OCI-LY1 (cell line): ENCODE results near the gene PDE11A.

Experiments used
- H2AFZ ChIP-seq: fragments of 200-600 bp; sonication (generic), shearing (Covaris generic); 2 replicates; pipeline ENCODE4 v1.6.0; 2014; ENCODE audit warnings: antibody characterized with exemption, mild to moderate bottlenecking, low read length
- H3F3A ChIP-seq: fragments of 200-600 bp; sonication (generic), shearing (Covaris generic); 2 replicates; pipeline ENCODE4 v1.6.0; 2014; ENCODE audit warnings: mild to moderate bottlenecking, antibody characterized with exemption, low read length, moderate library complexity; ENCODE audit not compliant: insufficient read depth
- H3K27ac ChIP-seq: fragments of 200-600 bp; sonication (generic); 2 replicates; pipeline ENCODE4 v1.5.1; 2014; ENCODE audit warnings: low read length, mixed run types, mild to moderate bottlenecking, low read depth; ENCODE audit not compliant: poor library complexity, severe bottlenecking
- H3K27me3 ChIP-seq: fragments of 200-600 bp; sonication (generic); 2 replicates; pipeline ENCODE4 v1.6.0; 2014; ENCODE audit warnings: antibody characterized with exemption, mild to moderate bottlenecking, low read length, moderate library complexity; ENCODE audit not compliant: insufficient read depth
- H3K36me3 ChIP-seq: fragments of 200-600 bp; sonication (generic); 2 replicates; pipeline ENCODE4 v1.6.1; 2014; ENCODE audit warnings: mild to moderate bottlenecking, antibody characterized with exemption, low read length, moderate library complexity, mixed read lengths; ENCODE audit not compliant: insufficient read depth
- H3K4me1 ChIP-seq: fragments of 200-600 bp; sonication (generic); 2 replicates; pipeline ENCODE4 v1.5.1; 2014; ENCODE audit warnings: mild to moderate bottlenecking, low read length, moderate library complexity; ENCODE audit not compliant: insufficient read depth, severe bottlenecking
- H3K4me2 ChIP-seq: fragments of 200-600 bp; sonication (generic), shearing (Covaris generic); 2 replicates; pipeline ENCODE4 v1.6.1; 2014; ENCODE audit warnings: low read length
- H3K4me3 ChIP-seq: fragments of 200-600 bp; sonication (generic); 2 replicates; pipeline ENCODE4 v1.5.1; 2014; ENCODE audit warnings: low read length, low read depth, mild to moderate bottlenecking, mixed read lengths; ENCODE audit not compliant: poor library complexity, severe bottlenecking
- H3K79me2 ChIP-seq: fragments of 200-600 bp; shearing (Covaris generic); 2 replicates; pipeline ENCODE4 v1.6.1; 2016; ENCODE audit warnings: mixed run types, low read length, mixed read lengths; ENCODE audit not compliant: insufficient read depth
- H3K9ac ChIP-seq: fragments of 200-600 bp; sonication (generic), shearing (Covaris generic); 2 replicates; pipeline ENCODE4 v1.6.1; 2014; ENCODE audit warnings: mild to moderate bottlenecking, low read length, mixed read lengths
- H3K9me2 ChIP-seq: fragments of 200-600 bp; sonication (generic), shearing (Covaris generic); 2 replicates; pipeline ENCODE4 v1.6.1; 2014; ENCODE audit warnings: low read depth, mild to moderate bottlenecking, low read length, mixed read lengths
- H3K9me3 ChIP-seq: fragments of 200-600 bp; shearing (Covaris generic); 2 replicates; pipeline ENCODE4 v1.6.1; 2014; ENCODE audit warnings: low read length, mixed read lengths
- H4K20me1 ChIP-seq: fragments of 200-600 bp; sonication (generic), shearing (Covaris generic); 2 replicates; pipeline ENCODE4 v1.6.0; 2016; ENCODE audit warnings: mild to moderate bottlenecking, low read length; ENCODE audit not compliant: insufficient read depth
- EZH2 ChIP-seq: fragments of 200-600 bp; sonication (generic), shearing (Covaris generic); IDR thresholded peaks from 2 replicates; pipeline ENCODE4 v1.8.0; 2017; ENCODE audit warnings: borderline replicate concordance, mixed run types, mild to moderate bottlenecking, antibody characterized with exemption, low read length, moderate library complexity, mixed read lengths
- TF ChIP-seq, protein P1 (sequence below): fragments of 200-600 bp; sonication (generic), shearing (Covaris generic); IDR thresholded peaks from 2 replicates; pipeline ENCODE4 v1.5.1; 2017; ENCODE audit warnings: mild to moderate bottlenecking, antibody characterized with exemption, low read length, moderate library complexity, mixed read lengths

The PDE11A gene

DNA sequence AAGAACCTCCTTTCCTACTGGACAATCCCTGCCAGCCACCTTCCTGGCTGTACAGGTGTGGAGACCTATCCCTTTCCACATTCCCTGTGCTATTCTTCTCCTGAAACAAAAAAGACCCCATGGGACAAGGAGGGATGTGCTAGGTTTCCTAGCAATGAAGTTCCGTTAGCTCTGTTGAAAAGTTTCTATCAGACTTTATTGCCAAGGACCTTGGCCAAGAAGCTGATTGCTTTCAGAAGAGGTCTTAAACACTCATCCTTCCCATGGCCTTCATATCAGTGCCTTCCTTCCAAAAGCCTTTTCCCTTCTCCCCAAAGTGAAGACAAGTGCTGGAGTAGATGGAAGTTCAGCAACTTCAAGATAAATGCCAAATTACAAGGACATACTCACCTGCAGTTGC is 485.2 kb downstream of the PDE11A start:
- H4K20me1 ChIP-seq: no peaks in the 10 kb centered on the region
- TF ChIP-seq, protein P1, sequence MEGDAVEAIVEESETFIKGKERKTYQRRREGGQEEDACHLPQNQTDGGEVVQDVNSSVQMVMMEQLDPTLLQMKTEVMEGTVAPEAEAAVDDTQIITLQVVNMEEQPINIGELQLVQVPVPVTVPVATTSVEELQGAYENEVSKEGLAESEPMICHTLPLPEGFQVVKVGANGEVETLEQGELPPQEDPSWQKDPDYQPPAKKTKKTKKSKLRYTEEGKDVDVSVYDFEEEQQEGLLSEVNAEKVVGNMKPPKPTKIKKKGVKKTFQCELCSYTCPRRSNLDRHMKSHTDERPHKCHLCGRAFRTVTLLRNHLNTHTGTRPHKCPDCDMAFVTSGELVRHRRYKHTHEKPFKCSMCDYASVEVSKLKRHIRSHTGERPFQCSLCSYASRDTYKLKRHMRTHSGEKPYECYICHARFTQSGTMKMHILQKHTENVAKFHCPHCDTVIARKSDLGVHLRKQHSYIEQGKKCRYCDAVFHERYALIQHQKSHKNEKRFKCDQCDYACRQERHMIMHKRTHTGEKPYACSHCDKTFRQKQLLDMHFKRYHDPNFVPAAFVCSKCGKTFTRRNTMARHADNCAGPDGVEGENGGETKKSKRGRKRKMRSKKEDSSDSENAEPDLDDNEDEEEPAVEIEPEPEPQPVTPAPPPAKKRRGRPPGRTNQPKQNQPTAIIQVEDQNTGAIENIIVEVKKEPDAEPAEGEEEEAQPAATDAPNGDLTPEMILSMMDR: no peak
- no peak for TF ChIP-seq EZH2
- no peaks in the 10 kb centered on the region for H3F3A ChIP-seq
- no peak overlapping the region for H3K27ac ChIP-seq
- no peak overlapping the region for H3K4me2 ChIP-seq
- H3K27me3 ChIP-seq: no peaks in the 10 kb centered on the region
- no peak overlapping the region for H3K4me3 ChIP-seq
- H3K9ac ChIP-seq: no peak overlapping the region
- H3K4me1 ChIP-seq: no peaks in the 10 kb centered on the region
- H3K9me3 ChIP-seq: no peaks in the 10 kb centered on the region
- no peaks in the 10 kb centered on the region for H3K9me2 ChIP-seq
- H2AFZ ChIP-seq: no peak overlapping the region
- no peaks in the 10 kb centered on the region for H3K36me3 ChIP-seq
- no peaks in the 10 kb centered on the region for H3K79me2 ChIP-seq

- H3F3A ChIP-seq: no peaks in the 10 kb centered on the region
- no peak overlapping the region for H3K4me3 ChIP-seq
- H3K9me2 ChIP-seq: no peaks in the 10 kb centered on the region
- no peak overlapping the region for H3K27ac ChIP-seq
- no peak for TF ChIP-seq EZH2
- TF ChIP-seq, protein P1: no peak
- no peaks in the 10 kb centered on the region for H4K20me1 ChIP-seq
- no peaks in the 10 kb centered on the region for H3K27me3 ChIP-seq
- no peaks in the 10 kb centered on the region for H3K36me3 ChIP-seq
- no peaks in the 10 kb centered on the region for H3K9me3 ChIP-seq
- no peak overlapping the region for H2AFZ ChIP-seq
- H3K79me2 ChIP-seq: no peaks in the 10 kb centered on the region
- no peak overlapping the region for H3K9ac ChIP-seq
- H3K4me1 ChIP-seq: no peaks in the 10 kb centered on the region
- H3K4me2 ChIP-seq: no peak overlapping the region
These were observed 486.4 kb downstream of the PDE11A start for GRCh38 chr2:177586154-177586553.

DNA sequence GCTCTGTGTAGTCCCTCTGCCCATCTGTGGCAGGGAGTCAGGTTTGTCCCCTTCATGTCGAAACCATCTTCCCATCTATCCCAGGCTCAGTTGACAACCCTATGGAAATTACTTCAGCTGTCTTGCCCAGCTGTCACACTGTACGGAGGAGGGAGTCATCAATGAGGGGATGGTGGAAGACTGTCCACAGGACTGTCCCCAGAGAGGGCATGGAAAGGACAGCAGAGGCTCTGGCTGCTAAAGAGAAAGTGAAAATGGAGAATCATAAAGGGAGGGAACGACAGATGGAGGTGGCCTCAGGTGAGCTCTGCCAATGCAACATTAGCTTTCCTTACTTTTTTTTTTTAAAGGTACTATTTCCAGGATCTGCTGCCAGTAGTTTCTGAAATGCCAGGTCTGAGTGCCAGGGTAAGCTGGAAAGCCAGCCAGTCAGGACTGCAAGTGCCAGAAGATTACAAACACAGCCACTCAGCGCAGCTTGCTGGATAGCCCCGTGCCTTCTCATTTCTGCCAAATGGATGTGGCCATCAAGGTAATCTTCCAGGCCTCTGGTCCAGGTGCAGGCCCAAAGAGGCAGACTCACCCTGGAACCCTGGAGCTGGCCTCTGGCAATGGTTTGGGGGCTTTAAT is 487.2 kb downstream of the PDE11A start:
- Histone ChIP-seq H3K27me3 (no peaks in the 10 kb centered on the region), H3K4me2 (no peak overlapping the region)

More for the DNA sequence above, 487.2 kb downstream of the PDE11A start:
- Histone ChIP-seq H3K79me2 (no peaks in the 10 kb centered on the region), H4K20me1 (no peaks in the 10 kb centered on the region), H3K4me1 (no peaks in the 10 kb centered on the region), H2AFZ (no peak overlapping the region), H3F3A (no peaks in the 10 kb centered on the region), H3K36me3 (no peaks in the 10 kb centered on the region), H3K27ac (no peak overlapping the region), H3K9ac (no peak overlapping the region), H3K4me3 (no peak overlapping the region), H3K9me3 (no peaks in the 10 kb centered on the region), H3K9me2 (no peaks in the 10 kb centered on the region)
- TF ChIP-seq, protein P1: no peak
